HG02759 (cell line): ENCODE results near the gene P2RX4.
"Not testable (repeated sequence)": the region's sequence is repeated elsewhere in the genome, so short reads cannot be mapped to it uniquely, and the experiment has no call there.

Experiments used
- ATAC-seq: cut with Tn5 transposase; IDR thresholded peaks from one replicate; pipeline ENCODE4 v1.9.1; 2021; ENCODE audit warnings: mild to moderate bottlenecking, moderate library complexity; ENCODE audit not compliant: unreplicated experiment

P2RX4 gene

GRCh38 chr12:121273364-121273896, 63.5 kb downstream of the P2RX4 start:
- ATAC-seq: no peak

GRCh38 chr12:121274036-121274763, 64.3 kb downstream of the P2RX4 start:
- ATAC-seq: no peak

DNA sequence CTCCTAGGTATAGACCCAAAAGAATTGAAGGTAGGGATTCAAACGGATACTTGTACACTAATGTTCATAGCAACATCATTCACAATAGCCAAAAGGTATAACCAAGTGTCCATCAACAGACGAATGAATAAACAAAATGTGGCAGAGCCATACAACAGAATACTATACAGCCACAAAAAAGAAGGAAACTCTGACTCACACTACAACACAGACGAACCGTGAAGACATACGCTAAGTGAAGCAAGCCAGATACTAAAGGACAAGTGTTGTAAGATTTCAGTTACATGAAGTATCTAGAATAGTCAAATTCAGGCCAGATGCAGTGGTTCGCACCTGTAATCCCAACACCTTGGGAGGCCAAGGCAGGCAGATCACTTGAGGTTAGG, 67.4 kb downstream of the P2RX4 start:
- no peak for ATAC-seq

GRCh38 chr12:121278169-121279070, 68.5 kb downstream of the P2RX4 start:
- ATAC-seq: no peak

- no peak for ATAC-seq
These were observed 69.1 kb downstream of the P2RX4 start for GRCh38 chr12:121279071-121279375.

GRCh38 chr12:121279507-121279915, 69.6 kb downstream of the P2RX4 start:
- ATAC-seq: no peak

DNA sequence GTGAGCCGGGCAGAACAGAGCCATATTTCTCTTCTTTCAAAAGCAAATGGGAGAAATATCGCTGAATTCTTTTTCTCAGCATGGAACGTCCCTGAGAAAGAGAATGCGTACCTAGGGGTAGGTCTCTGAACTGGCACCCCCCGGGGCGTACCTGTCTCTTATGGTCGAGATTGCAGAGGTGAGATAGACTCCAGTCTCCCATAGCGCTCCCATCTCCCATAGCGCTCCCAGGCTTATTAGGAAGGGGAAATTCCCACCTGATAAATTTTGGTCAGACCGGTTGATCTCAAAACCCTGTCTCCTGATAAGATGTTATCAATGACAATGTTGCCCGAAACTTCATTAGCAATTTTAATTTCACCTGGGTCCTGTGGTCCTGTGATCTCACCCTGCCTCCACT, 70.6 kb downstream of the P2RX4 start:
- ATAC-seq: not testable (repeated sequence)

DNA sequence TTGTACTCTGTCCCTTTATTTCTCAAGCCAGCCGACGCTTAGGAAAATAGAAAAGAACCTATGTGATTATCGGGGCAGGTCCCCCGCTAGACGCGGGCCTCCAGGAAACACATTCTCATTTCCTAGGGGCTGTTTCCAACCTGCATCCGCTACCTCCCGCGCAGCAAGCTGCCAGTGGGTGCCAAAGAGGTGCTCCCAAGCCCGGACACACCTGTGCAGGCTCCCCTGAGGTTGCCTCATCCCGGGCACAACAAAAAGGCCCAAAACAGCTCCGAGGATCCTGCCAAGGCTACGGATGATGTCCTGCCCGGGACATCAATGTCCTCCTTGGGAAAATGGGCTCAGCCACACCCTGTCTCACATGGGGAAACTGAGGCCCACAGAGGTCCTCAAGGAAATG, 71.2 kb downstream of the P2RX4 start:
- not testable (repeated sequence) for ATAC-seq

GRCh38 chr12:121282072-121282742, 72.3 kb downstream of the P2RX4 start:
- ATAC-seq: no peak

DNA sequence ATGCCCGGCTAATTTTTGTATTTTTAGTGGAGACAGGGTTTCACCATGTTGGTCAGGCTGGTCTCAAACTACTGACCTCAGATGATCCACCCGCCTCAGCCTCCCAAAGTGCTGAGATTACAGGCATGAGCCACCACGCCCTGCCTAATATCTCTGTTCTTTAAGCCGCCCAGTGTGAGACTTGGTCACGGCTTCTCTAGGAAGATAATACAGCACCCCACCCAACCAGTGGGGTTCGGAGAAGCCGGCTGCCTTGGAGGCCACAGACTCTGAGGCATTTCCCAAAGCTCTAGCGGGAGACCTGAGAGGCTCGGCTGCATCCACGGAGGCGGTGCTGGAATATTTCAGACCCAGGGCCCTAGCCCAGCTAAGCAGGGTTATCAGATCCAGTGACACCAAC, 73.0 kb downstream of the P2RX4 start:
- not testable (repeated sequence) for ATAC-seq

- no peak for ATAC-seq
These were observed 73.5 kb downstream of the P2RX4 start for GRCh38 chr12:121283388-121283787.
